IPS-NIHi7 (cell line): ENCODE measurements around the gene MCUR1.
"Not testable (repeated sequence)": the region's sequence is repeated elsewhere in the genome, so short reads cannot be mapped to it uniquely, and the experiment has no call there.

Experiments used
- DNase-seq: peaks from one replicate; pipeline ENCODE4 v3.0.0; 2012; ENCODE audit warnings: mixed read lengths; ENCODE audit errors: extremely low spot score

MCUR1 gene

DNA sequence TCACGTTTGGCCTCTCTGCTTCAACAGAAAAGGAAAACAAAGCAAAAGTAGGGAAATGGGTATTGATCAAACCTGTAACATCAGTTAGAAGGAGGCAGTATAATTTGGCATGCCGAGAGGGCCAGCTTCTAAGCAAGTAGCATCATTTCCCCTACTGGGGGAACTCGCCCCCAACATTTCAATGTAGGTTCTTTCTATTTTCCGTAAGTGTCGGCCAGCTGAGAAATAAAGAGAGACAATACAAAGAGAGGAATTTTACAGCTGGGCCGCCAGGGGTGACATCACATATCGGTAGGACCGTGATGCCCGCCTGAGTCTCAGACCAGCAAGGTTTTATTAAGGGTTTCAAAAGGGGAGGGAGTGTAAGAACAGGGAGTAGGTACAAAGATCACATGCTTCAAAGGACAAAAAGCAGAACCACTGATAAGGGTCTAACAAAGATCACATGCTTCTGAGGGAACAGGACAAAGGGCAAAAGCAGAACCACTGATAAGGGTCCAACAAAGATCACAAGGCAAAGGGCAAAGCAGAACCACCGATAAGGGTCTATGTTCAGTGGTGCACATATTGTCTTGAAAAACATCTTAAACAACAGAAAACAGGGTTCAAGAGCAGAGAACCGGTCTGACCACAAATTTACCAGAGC lies 14.4 kb upstream of the MCUR1 start:
- not testable (repeated sequence) for DNase-seq

DNA sequence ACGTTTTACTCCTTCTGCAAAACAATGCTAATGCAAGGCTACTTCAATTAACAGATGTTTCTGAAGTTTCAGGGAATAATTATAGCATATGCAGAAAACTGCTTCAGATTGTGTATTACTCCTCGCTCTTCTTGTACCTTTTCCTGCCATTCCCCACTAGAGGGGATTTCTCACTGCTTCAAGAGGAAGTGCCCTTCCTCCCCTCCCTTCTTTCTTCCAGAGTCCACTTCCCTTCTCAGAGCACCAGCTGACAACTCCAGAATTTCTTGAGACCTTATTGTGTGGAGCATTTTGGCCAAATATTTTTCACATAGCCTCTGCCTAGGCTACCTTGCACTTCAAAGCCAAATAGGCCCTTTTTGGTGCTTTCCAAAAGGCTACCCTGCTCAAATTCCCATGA lies 12.7 kb upstream of the MCUR1 start:
- DNase-seq: no peak

GRCh38 chr6:13825871-13826270 lies 11.5 kb upstream of the MCUR1 start:
- no peak for DNase-seq

GRCh38 chr6:13818341-13818740 lies 4.0 kb upstream of the MCUR1 start:
- DNase-seq: no peak

DNA sequence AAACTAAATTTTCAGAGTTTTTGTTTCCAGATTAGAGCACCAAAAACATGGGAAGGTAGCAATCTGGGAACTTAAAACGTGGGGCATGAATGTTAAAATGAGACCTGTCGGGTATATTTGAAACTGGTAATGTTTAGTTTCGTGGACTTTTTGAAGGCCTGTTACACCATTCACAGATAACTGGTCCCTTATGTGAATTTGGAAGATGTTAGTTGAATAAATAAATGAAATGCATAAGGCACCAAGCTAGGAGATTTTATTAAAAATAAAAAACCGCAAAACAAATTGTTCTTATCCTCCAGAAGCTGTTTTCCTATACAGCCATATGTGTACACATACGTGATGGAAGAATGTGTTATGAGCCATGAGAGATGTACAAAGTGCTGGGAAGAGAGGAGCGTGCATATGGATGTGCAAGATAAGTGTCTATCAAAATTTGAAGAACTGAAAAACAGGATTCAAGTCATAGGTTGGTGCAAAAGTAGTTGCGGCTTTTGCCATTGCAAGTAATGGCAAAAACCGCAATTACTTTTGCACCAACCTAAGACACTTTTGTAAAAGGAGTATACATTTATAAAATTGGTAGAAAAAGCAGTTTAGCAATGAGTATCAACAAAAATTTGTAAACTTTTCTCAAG lies 700 bp upstream of the MCUR1 start:
- no peak for DNase-seq

GRCh38 chr6:13813621-13814175 lies 659 bp downstream of the MCUR1 start:
- DNase-seq: peak; percentile 90

DNA sequence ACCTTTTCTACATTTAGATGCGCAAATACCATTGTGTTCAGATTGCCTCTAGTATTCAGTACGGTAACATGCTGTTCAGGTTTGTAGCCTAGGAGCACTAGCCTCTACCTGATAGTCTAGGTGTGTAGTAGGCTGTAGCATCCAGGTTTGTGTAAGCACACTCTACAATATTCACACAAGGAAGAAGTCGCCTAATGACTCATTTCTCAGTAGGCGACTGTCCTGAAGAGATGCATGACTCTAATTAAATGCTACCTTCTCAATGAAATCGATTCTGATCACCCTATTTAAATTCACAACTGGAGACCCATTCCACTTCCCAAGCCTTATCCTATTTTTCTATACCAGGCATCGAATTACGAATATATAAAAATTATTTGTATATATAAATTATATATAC lies 1.3 kb downstream of the MCUR1 start:
- DNase-seq: no peak

DNA sequence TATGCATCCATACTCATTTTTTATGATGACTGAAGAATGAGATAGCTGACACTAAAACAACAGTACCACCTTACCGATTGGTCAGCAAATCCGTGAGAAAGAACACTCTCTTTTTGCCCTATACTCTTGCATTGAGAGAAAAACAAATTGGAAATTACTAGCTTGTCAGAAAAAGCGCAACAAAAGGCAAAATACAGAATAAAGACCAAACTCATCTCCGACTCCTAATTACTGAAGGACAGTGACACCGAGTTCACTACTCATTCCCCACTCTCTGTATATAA lies 2.1 kb downstream of the MCUR1 start:
- DNase-seq: no peak

DNA sequence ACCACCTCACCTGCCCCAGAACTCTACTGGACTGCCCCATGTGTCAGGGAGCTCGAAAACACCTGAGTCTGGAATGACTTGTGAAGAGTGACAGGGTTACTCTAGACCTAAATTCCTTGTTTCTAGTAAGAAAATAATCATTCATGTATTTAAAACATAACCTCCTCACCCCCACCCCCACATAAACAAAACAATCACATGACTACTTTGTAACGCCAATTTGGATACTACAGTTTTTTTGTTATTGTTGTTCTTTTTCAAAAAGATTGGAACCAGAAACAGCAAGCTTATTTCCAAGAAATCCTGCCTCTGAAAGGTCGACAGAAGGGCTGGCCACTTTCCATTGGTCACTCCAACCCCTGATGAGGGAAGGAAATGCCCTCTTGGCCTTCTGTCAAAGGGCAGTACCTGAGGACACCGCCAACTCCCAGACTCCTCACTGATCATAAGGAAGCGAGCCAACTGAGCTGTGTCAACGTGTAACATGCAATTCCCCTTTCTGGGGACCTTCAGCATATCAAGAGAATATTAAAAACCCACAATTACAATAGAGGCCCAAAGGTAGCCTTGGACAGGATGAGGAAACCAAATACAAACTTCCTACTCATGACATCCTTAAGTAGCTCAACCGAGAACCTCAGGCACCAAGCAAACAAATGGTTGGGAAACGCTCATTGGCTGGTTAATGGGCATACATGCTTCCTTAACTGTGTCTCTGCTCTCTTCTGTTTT lies 2.6 kb downstream of the MCUR1 start:
- DNase-seq: no peak

DNA sequence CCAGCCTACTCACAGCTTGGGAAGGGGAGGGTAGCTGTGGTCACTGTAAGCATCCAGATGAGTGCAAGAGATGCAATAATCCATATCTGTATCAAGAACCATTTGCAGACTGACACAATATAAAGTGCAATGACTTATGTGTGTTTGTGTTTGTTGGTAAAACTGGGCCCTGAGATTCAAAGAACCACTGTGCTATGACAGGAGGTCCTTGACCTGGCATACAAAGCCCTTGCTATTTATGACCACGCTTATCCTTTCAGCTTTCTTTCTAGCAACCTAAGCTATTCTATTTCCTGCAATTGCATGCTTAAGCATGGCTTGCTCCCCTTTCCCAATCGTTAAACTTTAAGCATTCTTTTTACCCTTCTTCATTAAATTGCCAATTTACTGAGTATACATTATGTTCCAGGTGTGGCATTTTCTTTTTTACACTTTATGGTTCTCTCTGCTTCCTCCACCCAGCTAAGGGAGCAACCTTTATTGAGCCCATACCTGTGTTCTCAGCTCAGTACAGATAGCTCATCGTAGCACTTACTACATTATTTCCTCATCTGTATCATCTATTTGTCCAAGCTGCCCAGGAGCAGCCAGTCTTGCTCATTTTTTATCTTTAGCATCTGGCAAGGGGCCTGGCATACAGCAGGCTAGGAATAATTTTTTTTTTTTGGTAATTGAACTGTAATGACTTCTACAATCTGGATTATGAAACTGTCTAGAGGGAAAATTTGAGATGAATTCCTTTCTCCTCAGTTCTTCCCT lies 3.5 kb downstream of the MCUR1 start:
- DNase-seq: no peak

GRCh38 chr6:13808801-13809200 lies 5.6 kb downstream of the MCUR1 start:
- DNase-seq: no peak

- no peak for DNase-seq
These were observed 6.7 kb downstream of the MCUR1 start for GRCh38 chr6:13807696-13808095.

GRCh38 chr6:13803581-13803980 lies 10.8 kb downstream of the MCUR1 start:
- DNase-seq: no peak

DNA sequence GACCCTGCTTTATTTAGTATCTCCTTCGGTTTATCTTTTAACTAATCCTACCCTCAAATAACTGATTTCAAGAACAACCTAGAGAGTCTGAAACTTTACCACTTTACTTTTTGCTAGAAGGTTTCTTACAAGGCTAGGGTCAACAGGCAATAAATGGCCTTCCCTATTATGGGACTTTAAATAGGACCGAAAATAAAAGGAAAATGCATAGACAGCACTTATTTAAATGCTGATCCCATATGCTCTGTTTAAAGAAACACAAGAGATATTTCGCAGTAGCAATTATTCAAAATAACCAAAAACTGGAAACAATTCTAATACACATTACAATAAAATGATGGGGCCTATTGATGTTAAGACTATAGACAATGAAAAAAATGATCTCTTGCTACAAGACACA lies 13.7 kb downstream of the MCUR1 start:
- no peak for DNase-seq

- no peak for DNase-seq
These were observed 17.6 kb downstream of the MCUR1 start for GRCh38 chr6:13796781-13797180.

DNA sequence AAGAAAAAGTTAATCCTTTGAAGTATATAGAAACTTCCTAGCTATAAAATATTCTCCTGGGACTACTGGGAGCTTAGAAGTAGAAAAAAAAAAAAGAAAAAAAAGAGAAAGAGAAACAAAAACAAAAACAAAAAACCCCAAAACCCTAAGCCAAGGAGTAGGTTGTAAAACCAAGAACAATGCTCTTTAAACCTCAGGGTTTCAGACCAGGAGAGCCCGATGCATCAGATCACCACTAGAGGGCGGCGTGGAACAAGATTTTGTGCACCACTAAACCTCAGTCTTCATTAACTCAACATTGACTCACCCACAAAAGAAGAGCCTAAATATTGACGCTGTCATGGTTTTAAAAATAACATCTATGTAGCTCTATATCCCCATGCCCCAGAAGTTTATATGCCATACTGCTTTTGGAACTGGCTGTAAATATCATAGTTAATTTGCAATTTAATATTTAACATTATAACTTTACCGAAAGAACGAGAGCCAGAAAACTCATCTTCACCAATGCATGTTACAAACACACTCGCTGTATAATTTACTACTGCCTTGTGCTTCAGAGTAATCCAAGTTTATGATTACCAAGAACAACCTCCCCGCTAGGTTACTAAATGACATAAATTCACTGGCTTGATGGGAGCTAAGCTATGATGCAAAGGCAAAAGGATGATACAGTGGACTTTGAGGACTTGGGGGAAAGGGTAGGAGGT lies 19.2 kb downstream of the MCUR1 start:
- peak; percentile 77 for DNase-seq

DNA sequence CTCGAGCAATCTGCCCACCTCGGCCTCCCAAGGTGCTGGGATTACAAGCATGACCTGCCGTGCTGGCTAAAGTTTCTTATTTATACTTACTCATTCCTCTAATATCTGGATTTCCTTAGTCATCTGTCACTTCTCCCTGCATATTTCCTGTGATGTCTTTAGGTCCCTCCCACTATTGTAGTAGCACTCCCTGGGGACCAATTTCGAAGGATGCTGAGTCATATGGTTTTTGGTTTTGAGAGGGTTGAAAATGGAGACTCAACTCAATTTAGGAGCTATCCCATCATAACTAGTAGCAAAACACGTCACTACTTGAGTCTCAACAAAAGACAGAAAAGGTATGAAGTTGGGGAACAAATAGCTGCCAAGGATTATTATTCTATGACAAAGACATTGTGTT lies 20.2 kb downstream of the MCUR1 start:
- no peak for DNase-seq

- no peak for DNase-seq
These were observed 24.6 kb downstream of the MCUR1 start for GRCh38 chr6:13789746-13790145.

- DNase-seq: no peak
These were observed 25.5 kb downstream of the MCUR1 start for GRCh38 chr6:13788820-13789219.

DNA sequence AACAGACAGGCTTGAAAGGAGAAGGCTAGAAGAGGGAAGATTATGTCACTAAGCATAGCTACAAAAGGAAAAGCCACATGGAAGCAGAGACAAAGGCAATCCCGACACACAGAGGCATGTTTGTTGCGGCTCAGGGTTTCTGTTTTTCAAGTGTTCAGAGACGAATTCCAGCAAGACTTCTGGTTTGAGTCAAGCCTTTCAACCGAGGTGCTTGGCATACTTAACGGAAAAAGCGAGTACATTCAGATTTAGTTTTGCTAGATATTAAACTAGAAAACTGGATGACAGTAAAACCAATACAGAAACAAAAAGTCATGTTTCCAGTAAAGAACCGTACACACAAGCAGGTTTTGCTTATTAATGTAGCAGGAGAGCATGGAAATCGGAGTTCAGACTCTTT lies 27.2 kb downstream of the MCUR1 start:
- peak; percentile 18 for DNase-seq

GRCh38 chr6:13780162-13780561 lies 34.2 kb downstream of the MCUR1 start:
- DNase-seq: not testable (repeated sequence)

DNA sequence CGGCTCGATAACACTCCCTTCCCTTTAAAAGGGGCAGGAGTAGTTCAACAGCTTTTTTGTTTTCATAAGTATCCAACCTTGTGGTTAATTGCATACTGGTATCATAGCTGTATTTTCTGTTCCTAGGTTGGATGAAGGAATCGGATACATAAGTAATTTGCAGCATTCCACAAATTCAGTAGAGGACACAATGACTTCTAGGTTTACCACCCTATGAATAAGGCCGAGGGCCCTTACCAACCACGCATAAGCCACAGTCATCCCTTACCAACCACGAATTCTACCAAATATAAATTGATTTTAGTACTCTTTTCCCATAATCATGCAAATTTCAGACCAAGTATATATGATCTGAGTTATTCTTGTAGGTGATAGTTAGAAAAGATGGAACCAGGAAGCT lies 36.3 kb downstream of the MCUR1 start:
- DNase-seq: no peak
